ENCODE measurements around the gene PRKAR1B.
A peak's percentile ranks its signal among the peaks of the same experiment; 100 is the strongest.

PRKAR1B gene

GRCh38 chr7:597348-598178, 129.5 kb downstream of the PRKAR1B start:
- H3K36me3 ChIP-seq (ENCODE audit: control insufficient read depth in 1 of 2, insufficient read depth in 2 of 2, low read depth in 1 of 2, low read length in 2 of 2), result peaks cover 0 to 20% of the 10 kb centered on the region in 2 experiments
- no peak overlapping the region for H3K9ac ChIP-seq (ENCODE audit: low read length)
- no peak overlapping the region for H3K14ac ChIP-seq (ENCODE audit: low read length in 2 of 2)
- H2AFZ ChIP-seq (ENCODE audit: low read depth, low read length), result no peak overlapping the region
- H3K79me1 ChIP-seq (replicated peaks; ENCODE audit: low read length, poor library complexity, severe bottlenecking), result no peaks in the 10 kb centered on the region
- no peak overlapping the region for H2BK120ac ChIP-seq (ENCODE audit: low read depth, low read length)
- no peak overlapping the region for H3K4me2 ChIP-seq (ENCODE audit: low read length, poor library complexity, severe bottlenecking)
- H2BK5ac ChIP-seq (ENCODE audit: low read depth, low read length, poor library complexity, severe bottlenecking), result no peak overlapping the region
- H3K27me3 ChIP-seq (ENCODE audit: control insufficient read depth in 1 of 2, insufficient read depth in 1 of 2, low read length in 2 of 2), result no peaks in the 10 kb centered on the region
- no peak overlapping the region for H3K4me3 ChIP-seq (ENCODE audit: insufficient read depth in 1 of 2, low read depth in 1 of 2, low read length in 2 of 2)
- no peaks in the 10 kb centered on the region for H3K9me3 ChIP-seq (ENCODE audit: control insufficient read depth, low read length)
- no peak overlapping the region for H2BK15ac ChIP-seq (ENCODE audit: low read depth, poor library complexity, severe bottlenecking)
- 95% methylated on average over 35 of the region's 35 CpGs for WGBS
- H3K18ac ChIP-seq (ENCODE audit: low read depth in 1 of 2, low read length in 2 of 2), result no peak overlapping the region
- DNase-seq, result no peak
- no peak overlapping the region for H3K27ac ChIP-seq (ENCODE audit: low read length, poor library complexity, severe bottlenecking)
- no peak overlapping the region for H3K23ac ChIP-seq (ENCODE audit: low read length in 2 of 2)
- peaks cover 15% of the 10 kb centered on the region for H3K4me1 ChIP-seq (ENCODE audit: control insufficient read depth, insufficient read depth, low read depth, low read length)
- no peak overlapping the region for H4K8ac ChIP-seq (ENCODE audit: low read length)
- H3K4ac ChIP-seq (ENCODE audit: low read depth in 1 of 2, low read length in 2 of 2), result no peak overlapping the region
- no peak overlapping the region for H4K91ac ChIP-seq (ENCODE audit: low read length)
- H2BK12ac ChIP-seq (ENCODE audit: low read length in 2 of 2), result no peak overlapping the region
- H2AK5ac ChIP-seq (ENCODE audit: low read length, severe bottlenecking), result no peak overlapping the region

GRCh38 chr7:596819-597182, 130.3 kb downstream of the PRKAR1B start:
- DNase-seq, result no peak

GRCh38 chr7:596071-596818, 130.8 kb downstream of the PRKAR1B start:
- Histone ChIP-seq H3K9me3 (ENCODE audit: control insufficient read depth, low read length) (no peaks in the 10 kb centered on the region), H3K79me1 (replicated peaks; ENCODE audit: low read length, poor library complexity, severe bottlenecking) (no peaks in the 10 kb centered on the region), H3K4me2 (ENCODE audit: low read length, poor library complexity, severe bottlenecking) (no peak overlapping the region), H4K8ac (ENCODE audit: low read length) (peak overlapping the region; percentile 5), H3K14ac (ENCODE audit: low read length in 2 of 2) (no peak overlapping the region), H4K91ac (ENCODE audit: low read length) (no peak overlapping the region), H3K27ac (ENCODE audit: low read length, poor library complexity, severe bottlenecking) (no peak overlapping the region), H2AFZ (ENCODE audit: low read depth, low read length) (no peak overlapping the region), H3K27me3 (ENCODE audit: control insufficient read depth in 1 of 2, insufficient read depth in 1 of 2, low read length in 2 of 2) (no peaks in the 10 kb centered on the region), H3K36me3 (ENCODE audit: control insufficient read depth in 1 of 2, insufficient read depth in 2 of 2, low read depth in 1 of 2, low read length in 2 of 2) (peaks cover 0 to 24% of the 10 kb centered on the region in 2 experiments), H3K4ac (ENCODE audit: low read depth in 1 of 2, low read length in 2 of 2) (peak overlapping the region in 1 of 2 experiments; percentile 7), H2BK5ac (ENCODE audit: low read depth, low read length, poor library complexity, severe bottlenecking) (no peak overlapping the region), H3K4me1 (ENCODE audit: control insufficient read depth, insufficient read depth, low read depth, low read length) (peaks cover 4% of the 10 kb centered on the region), H3K4me3 (ENCODE audit: insufficient read depth in 1 of 2, low read depth in 1 of 2, low read length in 2 of 2) (no peak overlapping the region), H2AK5ac (ENCODE audit: low read length, severe bottlenecking) (no peak overlapping the region), H3K23ac (ENCODE audit: low read length in 2 of 2) (no peak overlapping the region), H2BK15ac (ENCODE audit: low read depth, poor library complexity, severe bottlenecking) (no peak overlapping the region), H3K9ac (ENCODE audit: low read length) (no peak overlapping the region), H3K18ac (ENCODE audit: low read depth in 1 of 2, low read length in 2 of 2) (no peak overlapping the region), H2BK12ac (ENCODE audit: low read length in 2 of 2) (no peak overlapping the region), H2BK120ac (ENCODE audit: low read depth, low read length) (no peak overlapping the region)
- DNase-seq, result no peak
- 94% methylated on average over 30 of the region's 30 CpGs for WGBS

More at GRCh38 chr7:596819-597182, 130.3 kb downstream of the PRKAR1B start:
- Histone ChIP-seq H2BK15ac (ENCODE audit: low read depth, poor library complexity, severe bottlenecking) (no peak overlapping the region), H3K27ac (ENCODE audit: low read length, poor library complexity, severe bottlenecking) (no peak overlapping the region), H3K36me3 (ENCODE audit: control insufficient read depth in 1 of 2, insufficient read depth in 2 of 2, low read depth in 1 of 2, low read length in 2 of 2) (peaks cover 0 to 23% of the 10 kb centered on the region in 2 experiments), H2BK120ac (ENCODE audit: low read depth, low read length) (no peak overlapping the region), H3K4me3 (ENCODE audit: insufficient read depth in 1 of 2, low read depth in 1 of 2, low read length in 2 of 2) (no peak overlapping the region), H3K23ac (ENCODE audit: low read length in 2 of 2) (no peak overlapping the region), H3K4me1 (ENCODE audit: control insufficient read depth, insufficient read depth, low read depth, low read length) (peaks cover 8% of the 10 kb centered on the region), H3K4me2 (ENCODE audit: low read length, poor library complexity, severe bottlenecking) (no peak overlapping the region), H3K79me1 (replicated peaks; ENCODE audit: low read length, poor library complexity, severe bottlenecking) (no peaks in the 10 kb centered on the region), H4K8ac (ENCODE audit: low read length) (no peak overlapping the region), H4K91ac (ENCODE audit: low read length) (no peak overlapping the region), H3K9ac (ENCODE audit: low read length) (no peak overlapping the region), H2AFZ (ENCODE audit: low read depth, low read length) (no peak overlapping the region), H2BK5ac (ENCODE audit: low read depth, low read length, poor library complexity, severe bottlenecking) (no peak overlapping the region), H3K4ac (ENCODE audit: low read depth in 1 of 2, low read length in 2 of 2) (peak overlapping the region in 1 of 2 experiments; percentile 7), H3K27me3 (ENCODE audit: control insufficient read depth in 1 of 2, insufficient read depth in 1 of 2, low read length in 2 of 2) (no peaks in the 10 kb centered on the region), H3K18ac (ENCODE audit: low read depth in 1 of 2, low read length in 2 of 2) (no peak overlapping the region), H2AK5ac (ENCODE audit: low read length, severe bottlenecking) (no peak overlapping the region), H3K9me3 (ENCODE audit: control insufficient read depth, low read length) (no peaks in the 10 kb centered on the region), H2BK12ac (ENCODE audit: low read length in 2 of 2) (no peak overlapping the region), H3K14ac (ENCODE audit: low read length in 2 of 2) (no peak overlapping the region)
- WGBS, result 93% methylated on average over 16 of the region's 17 CpGs

GRCh38 chr7:595621-596010, 131.5 kb downstream of the PRKAR1B start:
- no peak for DNase-seq
- 98% methylated on average over 9 of the region's 10 CpGs for WGBS
- Histone ChIP-seq H3K9me3 (ENCODE audit: control insufficient read depth, low read length) (no peaks in the 10 kb centered on the region), H3K4me2 (ENCODE audit: low read length, poor library complexity, severe bottlenecking) (no peak overlapping the region), H3K79me1 (replicated peaks; ENCODE audit: low read length, poor library complexity, severe bottlenecking) (no peaks in the 10 kb centered on the region), H3K4ac (ENCODE audit: low read depth in 1 of 2, low read length in 2 of 2) (no peak overlapping the region), H4K91ac (ENCODE audit: low read length) (no peak overlapping the region), H4K8ac (ENCODE audit: low read length) (no peak overlapping the region), H2AFZ (ENCODE audit: low read depth, low read length) (no peak overlapping the region), H3K23ac (ENCODE audit: low read length in 2 of 2) (no peak overlapping the region), H2BK15ac (ENCODE audit: low read depth, poor library complexity, severe bottlenecking) (no peak overlapping the region), H3K27ac (ENCODE audit: low read length, poor library complexity, severe bottlenecking) (no peak overlapping the region), H3K9ac (ENCODE audit: low read length) (no peak overlapping the region), H3K18ac (ENCODE audit: low read depth in 1 of 2, low read length in 2 of 2) (no peak overlapping the region), H2BK12ac (ENCODE audit: low read length in 2 of 2) (no peak overlapping the region), H3K27me3 (ENCODE audit: control insufficient read depth in 1 of 2, insufficient read depth in 1 of 2, low read length in 2 of 2) (no peaks in the 10 kb centered on the region), H2AK5ac (ENCODE audit: low read length, severe bottlenecking) (no peak overlapping the region), H3K14ac (ENCODE audit: low read length in 2 of 2) (no peak overlapping the region), H3K36me3 (ENCODE audit: control insufficient read depth in 1 of 2, insufficient read depth in 2 of 2, low read depth in 1 of 2, low read length in 2 of 2) (peaks cover 0 to 24% of the 10 kb centered on the region in 2 experiments), H3K4me1 (ENCODE audit: control insufficient read depth, insufficient read depth, low read depth, low read length) (peaks cover 4% of the 10 kb centered on the region), H2BK120ac (ENCODE audit: low read depth, low read length) (no peak overlapping the region), H2BK5ac (ENCODE audit: low read depth, low read length, poor library complexity, severe bottlenecking) (no peak overlapping the region), H3K4me3 (ENCODE audit: insufficient read depth in 1 of 2, low read depth in 1 of 2, low read length in 2 of 2) (no peak overlapping the region)
